SH-SY5Y (cell line): ENCODE measurements around the gene NFIB.

Source experiments
- GATA2 ChIP-seq: IDR thresholded peaks from 2 replicates; pipeline ENCODE4 v1.6.1; 2011; ENCODE audit warnings: mild to moderate bottlenecking, low read depth, low read length
- GATA3 ChIP-seq: IDR thresholded peaks from 2 replicates; pipeline ENCODE4 v1.6.1; 2011; ENCODE audit warnings: low read depth, mild to moderate bottlenecking, low read length, moderate library complexity

DNA sequence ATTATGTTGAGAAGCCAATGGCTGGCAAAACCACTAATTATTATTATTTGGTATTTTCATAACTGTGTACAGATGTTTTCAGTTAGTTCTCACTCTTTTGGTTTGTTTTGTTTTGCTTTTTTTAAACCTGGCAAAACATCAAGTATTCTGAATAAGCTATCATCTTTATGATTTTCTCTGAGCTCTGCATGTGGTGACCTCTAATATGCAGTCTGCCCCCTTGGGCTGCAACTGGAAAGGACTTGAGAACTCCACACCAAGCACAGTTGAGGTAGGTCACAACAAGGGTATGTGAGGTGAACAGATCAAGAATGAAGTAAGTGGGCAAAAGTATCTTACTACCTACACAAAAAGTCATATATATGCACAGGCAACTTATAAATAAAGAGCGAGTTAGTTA lies 202.2 kb downstream of the NFIB start:
- TF ChIP-seq GATA2 (no peak), GATA3 (no peak)
